ENCODE data around the gene LRRC18. TPM values are rescaled to one million over a fixed set of nuclear protein-coding genes. Genes with fewer than 3 reads are reported as not detected.

Gene LRRC18
- total and polyA plus RNA-seq, 2 donors (not counting 3 experiments of a cell fraction or from before 2014, with no cell fraction given): not detected

DNA sequence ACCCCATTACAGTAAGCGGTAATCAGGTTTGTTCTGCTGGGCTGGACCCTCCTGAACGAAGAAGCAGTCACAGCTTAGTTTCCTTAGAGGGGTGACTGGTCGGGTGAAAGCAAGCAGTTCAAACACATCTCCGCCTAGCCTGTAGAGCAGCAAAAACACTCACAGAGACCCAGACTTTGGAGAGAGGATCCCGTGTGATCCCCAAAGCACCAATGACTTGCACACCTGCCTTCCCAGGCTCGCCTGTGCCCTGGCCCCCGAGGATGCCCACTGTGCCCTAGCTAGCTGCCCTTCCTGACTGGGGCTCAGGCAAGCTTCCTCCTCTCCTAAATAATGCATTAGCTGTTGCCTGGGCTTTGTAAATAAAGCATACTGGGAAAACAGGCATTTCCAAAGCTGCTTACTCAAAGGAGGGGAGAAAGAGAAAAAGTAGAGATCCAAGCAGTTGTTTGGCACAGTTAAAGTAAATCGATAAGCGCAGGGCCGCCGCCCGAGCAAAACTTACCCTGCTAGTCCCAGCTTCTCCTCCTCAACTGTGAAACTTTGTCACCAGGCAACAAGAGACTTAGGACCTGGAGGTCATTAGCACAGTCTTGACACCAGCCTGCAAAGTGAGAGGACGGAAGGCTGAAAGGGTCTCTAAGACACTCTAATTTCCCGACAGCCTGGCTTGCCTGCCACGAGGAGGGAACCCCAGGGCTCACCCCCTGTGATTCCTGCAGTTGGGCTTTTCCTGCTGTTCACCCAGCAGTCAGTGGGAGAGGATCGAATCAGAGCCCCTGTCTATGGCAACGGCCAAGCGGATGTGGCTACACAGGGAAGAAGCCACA, 4.8 kb downstream of the LRRC18 start:
- H3K4me1 ChIP-seq (ENCODE audit: control insufficient read depth, extremely low read depth, insufficient read depth, low read length): no peaks in the 10 kb centered on the region
- H3K27me3 ChIP-seq (ENCODE audit: control insufficient read depth in 2 of 2, insufficient read depth in 2 of 2, low read length in 2 of 2): peaks cover 0 to 7% of the 10 kb centered on the region in 2 experiments
- no peak for FAIRE-seq
- H3K27ac ChIP-seq (ENCODE audit: insufficient read depth, low read depth, low read length): no peak overlapping the region
- dilution Hi-C loops (cut with MboI; ENCODE audit: extremely low pct_ligation_motif_present, low sequenced_read_pairs) (no loop called here), intact Hi-C loops (cut with micrococcal nuclease) (no loop called here)
- DNase-seq (ENCODE audit: low read depth, low spot score): no peak
- no TSS peak for BruUV-seq (replicated peaks)
- TF ChIP-seq GATA2 (IDR thresholded peaks at IDR 0.05; ENCODE audit: insufficient read depth, insufficient read length, low read depth, low read length) (no peak), EZH2 (IDR thresholded peaks at IDR 0.05; ENCODE audit: borderline replicate concordance, low read depth, low read length, severe bottlenecking) (no peak), JUN (IDR thresholded peaks at IDR 0.05; ENCODE audit: borderline replicate concordance, insufficient read depth, insufficient read length, low read depth) (no peak), FOS (IDR thresholded peaks at IDR 0.05; ENCODE audit: borderline replicate concordance, insufficient read depth, low read length) (no peak), POLR2A (IDR thresholded peaks at IDR 0.05; ENCODE audit: low read depth, low read length) (no peak), POLR2AphosphoS5 (IDR thresholded peaks at IDR 0.05; ENCODE audit: insufficient read depth, low read depth, low read length) (no peak), MYC (IDR thresholded peaks at IDR 0.05; ENCODE audit: low read depth, low read length) (no peak)
- TF ChIP-seq, protein P1, sequence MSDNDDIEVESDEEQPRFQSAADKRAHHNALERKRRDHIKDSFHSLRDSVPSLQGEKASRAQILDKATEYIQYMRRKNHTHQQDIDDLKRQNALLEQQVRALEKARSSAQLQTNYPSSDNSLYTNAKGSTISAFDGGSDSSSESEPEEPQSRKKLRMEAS (IDR thresholded peaks at IDR 0.05; ENCODE audit: insufficient read depth, insufficient read length): no peak
- TF ChIP-seq, protein P2, sequence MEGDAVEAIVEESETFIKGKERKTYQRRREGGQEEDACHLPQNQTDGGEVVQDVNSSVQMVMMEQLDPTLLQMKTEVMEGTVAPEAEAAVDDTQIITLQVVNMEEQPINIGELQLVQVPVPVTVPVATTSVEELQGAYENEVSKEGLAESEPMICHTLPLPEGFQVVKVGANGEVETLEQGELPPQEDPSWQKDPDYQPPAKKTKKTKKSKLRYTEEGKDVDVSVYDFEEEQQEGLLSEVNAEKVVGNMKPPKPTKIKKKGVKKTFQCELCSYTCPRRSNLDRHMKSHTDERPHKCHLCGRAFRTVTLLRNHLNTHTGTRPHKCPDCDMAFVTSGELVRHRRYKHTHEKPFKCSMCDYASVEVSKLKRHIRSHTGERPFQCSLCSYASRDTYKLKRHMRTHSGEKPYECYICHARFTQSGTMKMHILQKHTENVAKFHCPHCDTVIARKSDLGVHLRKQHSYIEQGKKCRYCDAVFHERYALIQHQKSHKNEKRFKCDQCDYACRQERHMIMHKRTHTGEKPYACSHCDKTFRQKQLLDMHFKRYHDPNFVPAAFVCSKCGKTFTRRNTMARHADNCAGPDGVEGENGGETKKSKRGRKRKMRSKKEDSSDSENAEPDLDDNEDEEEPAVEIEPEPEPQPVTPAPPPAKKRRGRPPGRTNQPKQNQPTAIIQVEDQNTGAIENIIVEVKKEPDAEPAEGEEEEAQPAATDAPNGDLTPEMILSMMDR (IDR thresholded peaks at IDR 0.05; ENCODE audit: extremely low read depth in 1 of 2, insufficient read depth in 1 of 2, low read depth in 1 of 2, low read length in 2 of 2): no peak
- H3K4me2 ChIP-seq (ENCODE audit: insufficient read depth, low read length): no peak overlapping the region
- no peaks in the 10 kb centered on the region for H4K20me1 ChIP-seq (replicated peaks; ENCODE audit: control insufficient read depth, extremely low read depth, insufficient read depth, low read length)
- ChIA-PET POLR2A (no interaction called here), CTCF (no interaction called here)
- H3K9ac ChIP-seq (replicated peaks; ENCODE audit: extremely low read depth, insufficient read depth, low read length): no peak overlapping the region
- H2AFZ ChIP-seq (ENCODE audit: low read depth, low read length): no peak overlapping the region
- no peaks in the 10 kb centered on the region for H3K9me3 ChIP-seq (replicated peaks; ENCODE audit: control insufficient read depth, insufficient read depth, low read length)
- no peaks in the 10 kb centered on the region for H3K9me1 ChIP-seq (replicated peaks; ENCODE audit: control insufficient read depth, extremely low read depth, insufficient read depth, low read length)
- H3K79me2 ChIP-seq (ENCODE audit: control insufficient read depth, insufficient read depth, low read length): no peaks in the 10 kb centered on the region
- no peak overlapping the region for H3K4me3 ChIP-seq (replicated peaks in 1 of 3; ENCODE audit: insufficient read depth in 1 of 3, low read depth in 1 of 3, low read length in 3 of 3)
- no peaks in the 10 kb centered on the region for H3K36me3 ChIP-seq (ENCODE audit: control insufficient read depth in 2 of 2, extremely low read depth in 1 of 2, insufficient read depth in 2 of 2, low read length in 2 of 2)
